ENCODE measurements around the gene PAX7. TPM values are rescaled to one million over a fixed set of nuclear protein-coding genes. Genes with fewer than 3 reads are reported as not detected.
"Not testable (repeated sequence)": the region's sequence is repeated elsewhere in the genome, so short reads cannot be mapped to it uniquely, and the experiment has no call there.

Gene PAX7
- total and polyA plus RNA-seq, 2 donors (not counting 3 experiments of a cell fraction or from before 2014, with no cell fraction given): not detected

DNA sequence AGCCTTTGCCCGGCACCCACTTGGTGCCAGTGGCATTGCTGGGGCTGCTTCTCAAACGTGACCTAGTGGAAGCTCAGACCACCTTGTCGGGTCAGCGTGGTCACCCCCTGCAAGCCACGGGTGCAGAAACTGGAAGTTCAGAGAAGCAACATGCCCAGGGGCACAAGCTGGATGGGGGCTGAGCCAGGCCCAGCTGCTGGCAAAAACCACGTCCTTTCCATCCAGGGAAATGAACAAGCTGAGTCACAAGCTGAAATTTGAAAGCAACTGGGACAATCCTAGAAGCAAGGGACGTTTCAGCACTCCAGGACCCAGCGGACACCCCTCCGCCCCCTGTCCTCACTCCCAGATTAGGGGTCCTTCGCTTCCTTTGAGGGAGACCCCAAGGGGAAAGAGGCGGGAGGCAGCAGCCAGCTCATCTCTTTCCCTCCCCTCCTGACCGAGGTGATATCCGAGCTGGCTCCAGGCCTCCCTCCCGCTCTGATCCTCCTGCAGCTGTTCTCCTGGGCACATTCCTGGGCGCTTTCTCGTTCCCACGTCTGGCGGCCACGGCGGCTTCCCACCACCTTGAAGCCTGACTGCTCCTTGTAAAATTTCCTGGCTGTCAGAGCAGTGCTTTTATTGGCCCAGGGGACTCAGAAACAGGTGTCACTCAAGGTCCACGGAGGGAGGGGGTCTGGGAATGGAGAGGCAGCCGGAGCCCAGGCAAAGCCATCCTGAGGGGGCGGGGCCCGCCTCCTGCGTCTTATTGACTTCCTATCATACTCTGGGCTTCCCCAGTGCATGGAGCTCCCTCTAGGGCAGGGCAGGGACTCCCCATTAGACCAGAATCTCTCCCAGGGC lies 62.8 kb downstream of the PAX7 start:
- FAIRE-seq: no peak
- dilution Hi-C loops (cut with MboI; ENCODE audit: extremely low pct_ligation_motif_present, low sequenced_read_pairs): no loop called here

DNA sequence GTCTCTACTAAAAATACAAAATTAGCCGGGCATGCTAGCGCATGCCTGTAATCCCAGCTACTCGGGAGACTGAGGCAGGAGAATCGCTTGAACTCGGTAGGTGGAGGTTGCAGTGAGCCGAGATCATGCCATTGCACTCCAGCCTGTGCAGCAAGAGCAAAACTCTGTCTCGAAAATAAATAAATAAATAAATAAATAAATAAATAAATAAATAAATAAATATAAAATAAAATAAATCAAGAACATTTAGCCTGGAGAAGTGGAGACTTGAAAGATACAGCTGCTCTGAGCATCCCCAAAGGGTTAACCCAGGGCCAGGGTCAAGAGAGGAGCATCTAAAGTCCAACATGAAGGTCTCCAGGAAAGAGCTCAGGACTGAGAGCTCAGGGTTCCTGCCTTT lies 63.6 kb downstream of the PAX7 start:
- CTCF ChIA-PET: interaction anchor here (0.8 kb wide), 1 partner anchor 97 kb away, joined by 3 read pairs; no protein-coding TSS in a partner anchor
- H3K79me2 ChIP-seq (ENCODE audit: control insufficient read depth, insufficient read depth, low read length); H3K4me1 ChIP-seq (ENCODE audit: control insufficient read depth, extremely low read depth, insufficient read depth, low read length); H3K4me3 ChIP-seq (replicated peaks in 1 of 3; ENCODE audit: insufficient read depth in 1 of 3, low read depth in 1 of 3, low read length in 3 of 3); BruUV-seq (replicated peaks); FAIRE-seq; H2AFZ ChIP-seq (ENCODE audit: low read depth, low read length); dilution Hi-C loops (cut with MboI; ENCODE audit: extremely low pct_ligation_motif_present, low sequenced_read_pairs); intact Hi-C loops (cut with micrococcal nuclease); H3K27me3 ChIP-seq (ENCODE audit: control insufficient read depth in 2 of 2, insufficient read depth in 2 of 2, low read length in 2 of 2); H4K20me1 ChIP-seq (replicated peaks; ENCODE audit: control insufficient read depth, extremely low read depth, insufficient read depth, low read length); POLR2A ChIA-PET; H3K9me3 ChIP-seq (replicated peaks; ENCODE audit: control insufficient read depth, insufficient read depth, low read length); H3K36me3 ChIP-seq (ENCODE audit: control insufficient read depth in 2 of 2, extremely low read depth in 1 of 2, insufficient read depth in 2 of 2, low read length in 2 of 2); DNase-seq (ENCODE audit: low read depth, low spot score); H3K9ac ChIP-seq (replicated peaks; ENCODE audit: extremely low read depth, insufficient read depth, low read length); H3K4me2 ChIP-seq (ENCODE audit: insufficient read depth, low read length); H3K27ac ChIP-seq (ENCODE audit: insufficient read depth, low read depth, low read length); H3K9me1 ChIP-seq (replicated peaks; ENCODE audit: control insufficient read depth, extremely low read depth, insufficient read depth, low read length): not testable (repeated sequence)

More for the DNA sequence above, 62.8 kb downstream of the PAX7 start:
- ChIA-PET CTCF (interaction anchor here (0.8 kb wide), 1 partner anchor 96 kb away, joined by 3 read pairs; no protein-coding TSS in a partner anchor), POLR2A (no interaction called here)
- Histone ChIP-seq H3K9me3 (replicated peaks; ENCODE audit: control insufficient read depth, insufficient read depth, low read length) (no peaks in the 10 kb centered on the region), H3K79me2 (ENCODE audit: control insufficient read depth, insufficient read depth, low read length) (no peaks in the 10 kb centered on the region), H3K9ac (replicated peaks; ENCODE audit: extremely low read depth, insufficient read depth, low read length) (no peak overlapping the region), H3K36me3 (ENCODE audit: control insufficient read depth in 2 of 2, extremely low read depth in 1 of 2, insufficient read depth in 2 of 2, low read length in 2 of 2) (no peaks in the 10 kb centered on the region), H3K4me2 (ENCODE audit: insufficient read depth, low read length) (no peak overlapping the region), H3K9me1 (replicated peaks; ENCODE audit: control insufficient read depth, extremely low read depth, insufficient read depth, low read length) (no peaks in the 10 kb centered on the region), H3K27ac (ENCODE audit: insufficient read depth, low read depth, low read length) (no peak overlapping the region), H4K20me1 (replicated peaks; ENCODE audit: control insufficient read depth, extremely low read depth, insufficient read depth, low read length) (no peaks in the 10 kb centered on the region), H3K4me3 (replicated peaks in 1 of 3; ENCODE audit: insufficient read depth in 1 of 3, low read depth in 1 of 3, low read length in 3 of 3) (no peak overlapping the region), H3K27me3 (ENCODE audit: control insufficient read depth in 2 of 2, insufficient read depth in 2 of 2, low read length in 2 of 2) (no peaks in the 10 kb centered on the region), H2AFZ (ENCODE audit: low read depth, low read length) (no peak overlapping the region), H3K4me1 (ENCODE audit: control insufficient read depth, extremely low read depth, insufficient read depth, low read length) (no peaks in the 10 kb centered on the region)
- TF ChIP-seq POLR2AphosphoS5 (IDR thresholded peaks at IDR 0.05; ENCODE audit: insufficient read depth, low read depth, low read length) (no peak), GATA2 (IDR thresholded peaks at IDR 0.05; ENCODE audit: insufficient read depth, insufficient read length, low read depth, low read length) (no peak), JUN (IDR thresholded peaks at IDR 0.05; ENCODE audit: borderline replicate concordance, insufficient read depth, insufficient read length, low read depth) (no peak), FOS (IDR thresholded peaks at IDR 0.05; ENCODE audit: borderline replicate concordance, insufficient read depth, low read length) (no peak), EZH2 (IDR thresholded peaks at IDR 0.05; ENCODE audit: borderline replicate concordance, low read depth, low read length, severe bottlenecking) (no peak), MYC (IDR thresholded peaks at IDR 0.05; ENCODE audit: low read depth, low read length) (no peak), POLR2A (IDR thresholded peaks at IDR 0.05; ENCODE audit: low read depth, low read length) (no peak)
- TF ChIP-seq, protein P1, sequence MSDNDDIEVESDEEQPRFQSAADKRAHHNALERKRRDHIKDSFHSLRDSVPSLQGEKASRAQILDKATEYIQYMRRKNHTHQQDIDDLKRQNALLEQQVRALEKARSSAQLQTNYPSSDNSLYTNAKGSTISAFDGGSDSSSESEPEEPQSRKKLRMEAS (IDR thresholded peaks at IDR 0.05; ENCODE audit: insufficient read depth, insufficient read length): no peak
- TF ChIP-seq, protein P2, sequence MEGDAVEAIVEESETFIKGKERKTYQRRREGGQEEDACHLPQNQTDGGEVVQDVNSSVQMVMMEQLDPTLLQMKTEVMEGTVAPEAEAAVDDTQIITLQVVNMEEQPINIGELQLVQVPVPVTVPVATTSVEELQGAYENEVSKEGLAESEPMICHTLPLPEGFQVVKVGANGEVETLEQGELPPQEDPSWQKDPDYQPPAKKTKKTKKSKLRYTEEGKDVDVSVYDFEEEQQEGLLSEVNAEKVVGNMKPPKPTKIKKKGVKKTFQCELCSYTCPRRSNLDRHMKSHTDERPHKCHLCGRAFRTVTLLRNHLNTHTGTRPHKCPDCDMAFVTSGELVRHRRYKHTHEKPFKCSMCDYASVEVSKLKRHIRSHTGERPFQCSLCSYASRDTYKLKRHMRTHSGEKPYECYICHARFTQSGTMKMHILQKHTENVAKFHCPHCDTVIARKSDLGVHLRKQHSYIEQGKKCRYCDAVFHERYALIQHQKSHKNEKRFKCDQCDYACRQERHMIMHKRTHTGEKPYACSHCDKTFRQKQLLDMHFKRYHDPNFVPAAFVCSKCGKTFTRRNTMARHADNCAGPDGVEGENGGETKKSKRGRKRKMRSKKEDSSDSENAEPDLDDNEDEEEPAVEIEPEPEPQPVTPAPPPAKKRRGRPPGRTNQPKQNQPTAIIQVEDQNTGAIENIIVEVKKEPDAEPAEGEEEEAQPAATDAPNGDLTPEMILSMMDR (IDR thresholded peaks at IDR 0.05; ENCODE audit: extremely low read depth in 1 of 2, insufficient read depth in 1 of 2, low read depth in 1 of 2, low read length in 2 of 2): no peak
- intact Hi-C loops (cut with micrococcal nuclease): no loop called here
- no TSS peak for BruUV-seq (replicated peaks)
- DNase-seq (ENCODE audit: low read depth, low spot score): no peak
